HEK293 (cell line): ENCODE measurements around the gene RFXAP.
A peak's percentile ranks its signal among the peaks of the same experiment; 100 is the strongest.

Experiments used
- CTCF ChIA-PET: fragments of 350-600 bp; formaldehyde crosslinking; extraction: SDS; loops from one replicate; lab custom pipeline; 2021; ENCODE audit warnings: antibody characterized with exemption; lab: Yijun Ruan, JAX
- POLR2A ChIA-PET: fragments of 300-600 bp; formaldehyde crosslinking; extraction: SDS; loops from one replicate; lab custom pipeline; 2020; ENCODE audit warnings: antibody characterized with exemption, inconsistent platforms; lab: Yijun Ruan, JAX
- H3K27ac ChIP-seq: fragments of 200-500 bp; sonication (Bioruptor generic); 2 replicates; pipeline ENCODE4 v1.5.1; 2014; ENCODE audit warnings: low read depth, low read length, control low read depth, inconsistent platforms; ENCODE audit errors: extremely low read depth
- H3K36me3 ChIP-seq, 2 experiments: fragments of 200-500 bp in 1 of 2; sonication (Bioruptor generic) in 1 of 2; 1 replicate in 1 of 2; 2 replicates in 1 of 2; pipeline ENCODE4 v1.5.1; 2014 to 2017; ENCODE audit warnings: inconsistent platforms in 2 of 2, low read length in 2 of 2; ENCODE audit not compliant: control insufficient read depth in 2 of 2, insufficient read depth in 1 of 2
- H3K4me1 ChIP-seq: fragments of 200-500 bp; sonication (Bioruptor generic); 2 replicates; pipeline ENCODE4 v1.5.1; 2014; ENCODE audit warnings: mild to moderate bottlenecking, low read length, inconsistent platforms; ENCODE audit not compliant: control insufficient read depth, insufficient read depth
- H3K4me3 ChIP-seq: 2 replicates; pipeline ENCODE4 v1.5.1; 2011; ENCODE audit warnings: low read depth, mild to moderate bottlenecking, control low read depth, low read length, moderate library complexity
- H3K9me3 ChIP-seq: fragments of 200-500 bp; sonication (Bioruptor generic); 2 replicates; pipeline ENCODE4 v1.5.1; 2014; ENCODE audit warnings: low read depth, low read length, inconsistent platforms; ENCODE audit not compliant: control insufficient read depth, insufficient read depth
- BCL11B ChIP-seq: fragments of 450-650 bp; formaldehyde crosslinking; IDR thresholded peaks from 2 replicates; pipeline ENCODE4 v1.5.1; 2016; ENCODE audit warnings: low read depth, missing biosample characterization, missing genetic modification characterization
- GLIS1 ChIP-seq: fragments of 450-650 bp; formaldehyde crosslinking; IDR thresholded peaks from 2 replicates; pipeline ENCODE4 v1.5.1; 2016; ENCODE audit warnings: missing biosample characterization, missing genetic modification characterization
- SETDB1 ChIP-seq: IDR thresholded peaks from one replicate; pipeline ENCODE4 v1.6.1; 2017; ENCODE audit warnings: mild to moderate bottlenecking, low read length, moderate library complexity, mixed read lengths; ENCODE audit not compliant: insufficient read length
- TRIM28 ChIP-seq: IDR thresholded peaks from 2 replicates; pipeline ENCODE4 v1.6.1; 2011; ENCODE audit warnings: low read length, control low read depth, borderline replicate concordance
- ZBTB17 ChIP-seq: fragments of 450-650 bp; formaldehyde crosslinking; IDR thresholded peaks from 2 replicates; pipeline ENCODE4 v1.5.1; 2016; ENCODE audit warnings: missing biosample characterization, missing genetic modification characterization
- ZEB2 ChIP-seq: fragments of 450-650 bp; formaldehyde crosslinking; IDR thresholded peaks from 2 replicates; pipeline ENCODE4 v1.5.1; 2016; ENCODE audit warnings: missing biosample characterization, missing genetic modification characterization
- ZFP37 ChIP-seq: fragments of 450-650 bp; formaldehyde crosslinking; IDR thresholded peaks from 2 replicates; pipeline ENCODE4 v1.5.1; 2016; ENCODE audit warnings: missing biosample characterization, missing genetic modification characterization
- ZFP69B ChIP-seq: fragments of 450-650 bp; formaldehyde crosslinking; IDR thresholded peaks from 2 replicates; pipeline ENCODE4 v1.5.1; 2016; ENCODE audit warnings: missing biosample characterization, missing genetic modification characterization
- ZNF2 ChIP-seq: fragments of 450-650 bp; formaldehyde crosslinking; IDR thresholded peaks from 2 replicates; pipeline ENCODE4 v1.5.1; 2016; ENCODE audit warnings: missing biosample characterization, missing genetic modification characterization
- ZNF335 ChIP-seq: fragments of 450-650 bp; formaldehyde crosslinking; conservative IDR thresholded peaks from 2 replicates; pipeline ENCODE4 v1.5.1; 2016; ENCODE audit warnings: missing biosample characterization, missing genetic modification characterization
- ZNF341 ChIP-seq: fragments of 450-650 bp; formaldehyde crosslinking; IDR thresholded peaks from 2 replicates; pipeline ENCODE4; 2016; ENCODE audit warnings: low read depth, missing biosample characterization, missing genetic modification characterization
- ZNF600 ChIP-seq: fragments of 450-650 bp; formaldehyde crosslinking; IDR thresholded peaks from 2 replicates; pipeline ENCODE4 v1.5.1; 2016; ENCODE audit warnings: missing biosample characterization, missing genetic modification characterization
- ZNF621 ChIP-seq: fragments of 450-650 bp; formaldehyde crosslinking; IDR thresholded peaks from 2 replicates; pipeline ENCODE4 v1.5.1; 2017; ENCODE audit warnings: missing biosample characterization, missing genetic modification characterization
- ZNF660 ChIP-seq: fragments of 450-650 bp; IDR thresholded peaks from 2 replicates; pipeline ENCODE4 v1.5.1; 2018; ENCODE audit warnings: missing biosample characterization, mild to moderate bottlenecking, missing genetic modification characterization
- ZSCAN16 ChIP-seq: fragments of 450-650 bp; formaldehyde crosslinking; IDR thresholded peaks from 2 replicates; pipeline ENCODE4 v1.5.1; 2016; ENCODE audit warnings: missing biosample characterization, missing genetic modification characterization
- ZSCAN23 ChIP-seq: fragments of 450-650 bp; formaldehyde crosslinking; IDR thresholded peaks from 2 replicates; pipeline ENCODE4 v1.5.1; 2016; ENCODE audit warnings: missing biosample characterization, missing genetic modification characterization
- TF ChIP-seq, protein P1 (sequence below): fragments of 450-650 bp; formaldehyde crosslinking; IDR thresholded peaks from 2 replicates; pipeline ENCODE4 v1.5.1; 2016; ENCODE audit warnings: missing biosample characterization, missing genetic modification characterization
- TF ChIP-seq, protein P2 (sequence below): fragments of 450-650 bp; formaldehyde crosslinking; IDR thresholded peaks from 2 replicates; pipeline ENCODE4 v1.5.1; 2016; ENCODE audit warnings: missing biosample characterization, missing genetic modification characterization
- TF ChIP-seq, protein P3 (sequence below): fragments of 450-650 bp; formaldehyde crosslinking; IDR thresholded peaks from 2 replicates; pipeline ENCODE4 v1.5.1; 2016; ENCODE audit warnings: missing biosample characterization, missing genetic modification characterization
- TF ChIP-seq, protein P4 (sequence below): fragments of 450-650 bp; formaldehyde crosslinking; IDR thresholded peaks from 2 replicates; pipeline ENCODE4 v1.5.1; 2016; ENCODE audit warnings: missing biosample characterization, missing genetic modification characterization
- TF ChIP-seq, protein P5 (sequence below): fragments of 450-650 bp; formaldehyde crosslinking; IDR thresholded peaks from 2 replicates; pipeline ENCODE4 v1.5.1; 2016; ENCODE audit warnings: missing biosample characterization, missing genetic modification characterization

The RFXAP gene

DNA sequence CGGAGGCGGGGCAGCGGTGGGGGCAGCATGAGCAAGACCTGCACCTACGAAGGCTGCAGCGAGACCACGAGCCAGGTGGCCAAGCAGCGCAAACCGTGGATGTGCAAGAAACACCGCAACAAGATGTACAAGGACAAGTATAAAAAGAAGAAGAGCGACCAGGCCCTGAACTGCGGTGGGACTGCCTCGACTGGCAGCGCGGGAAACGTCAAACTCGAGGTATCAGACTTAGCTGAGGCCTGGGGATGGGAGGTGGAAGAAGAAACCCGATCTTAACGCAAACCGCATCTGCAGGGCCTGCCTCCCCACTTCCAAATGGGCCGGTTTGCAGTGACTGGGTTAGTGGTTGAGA is 693 bp downstream of the RFXAP start:
- Histone ChIP-seq H3K9me3 (no peaks in the 10 kb centered on the region), H3K27ac (peak overlapping the region; percentile 85; the same call in 1 of the 2 replicates), H3K36me3 (peaks cover 0 to 3% of the 10 kb centered on the region in 2 experiments; a peak in 2 of 3 replicates), H3K4me1 (peaks cover 8% of the 10 kb centered on the region), H3K4me3 (peak overlapping the region; percentile 73)
- ChIA-PET CTCF (no interaction called here), POLR2A (no interaction called here)
- no peak for TF ChIP-seq ZFP37 (tag by site-specific recombination)
- TF ChIP-seq ZEB2 (tag by site-specific recombination) = 0 out of 2 replicates have a peak, but pooled peaks have one; percentile 10
- TF ChIP-seq BCL11B = no peak
- 0 out of 2 replicates have a peak, but pooled peaks have one; percentile 1 for TF ChIP-seq ZSCAN23 (tag by site-specific recombination)
- TF ChIP-seq ZNF2 = no peak
- TF ChIP-seq ZBTB17 (tag by site-specific recombination) = peak; percentile 95
- TF ChIP-seq, protein P1, sequence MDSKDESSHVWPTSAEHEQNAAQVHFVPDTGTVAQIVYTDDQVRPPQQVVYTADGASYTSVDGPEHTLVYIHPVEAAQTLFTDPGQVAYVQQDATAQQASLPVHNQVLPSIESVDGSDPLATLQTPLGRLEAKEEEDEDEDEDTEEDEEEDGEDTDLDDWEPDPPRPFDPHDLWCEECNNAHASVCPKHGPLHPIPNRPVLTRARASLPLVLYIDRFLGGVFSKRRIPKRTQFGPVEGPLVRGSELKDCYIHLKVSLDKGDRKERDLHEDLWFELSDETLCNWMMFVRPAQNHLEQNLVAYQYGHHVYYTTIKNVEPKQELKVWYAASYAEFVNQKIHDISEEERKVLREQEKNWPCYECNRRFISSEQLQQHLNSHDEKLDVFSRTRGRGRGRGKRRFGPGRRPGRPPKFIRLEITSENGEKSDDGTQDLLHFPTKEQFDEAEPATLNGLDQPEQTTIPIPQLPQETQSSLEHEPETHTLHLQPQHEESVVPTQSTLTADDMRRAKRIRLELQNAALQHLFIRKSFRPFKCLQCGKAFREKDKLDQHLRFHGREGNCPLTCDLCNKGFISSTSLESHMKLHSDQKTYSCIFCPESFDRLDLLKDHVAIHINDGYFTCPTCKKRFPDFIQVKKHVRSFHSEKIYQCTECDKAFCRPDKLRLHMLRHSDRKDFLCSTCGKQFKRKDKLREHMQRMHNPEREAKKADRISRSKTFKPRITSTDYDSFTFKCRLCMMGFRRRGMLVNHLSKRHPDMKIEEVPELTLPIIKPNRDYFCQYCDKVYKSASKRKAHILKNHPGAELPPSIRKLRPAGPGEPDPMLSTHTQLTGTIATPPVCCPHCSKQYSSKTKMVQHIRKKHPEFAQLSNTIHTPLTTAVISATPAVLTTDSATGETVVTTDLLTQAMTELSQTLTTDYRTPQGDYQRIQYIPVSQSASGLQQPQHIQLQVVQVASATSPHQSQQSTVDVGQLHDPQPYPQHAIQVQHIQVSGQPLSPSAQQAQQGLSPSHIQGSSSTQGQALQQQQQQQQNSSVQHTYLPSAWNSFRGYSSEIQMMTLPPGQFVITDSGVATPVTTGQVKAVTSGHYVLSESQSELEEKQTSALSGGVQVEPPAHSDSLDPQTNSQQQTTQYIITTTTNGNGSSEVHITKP (tag by site-specific recombination) = peak; percentile 26; the same call in 1 of the 2 replicates
- no peak for TF ChIP-seq TRIM28
- TF ChIP-seq ZNF341 (tag by site-specific recombination) = 0 out of 2 replicates have a peak, but pooled peaks have one; percentile 24
- peak; percentile 33; the same call in 1 of the 2 replicates for TF ChIP-seq ZNF600 (tag by site-specific recombination)
- TF ChIP-seq GLIS1 = 0 out of 2 replicates have a peak, but pooled peaks have one; percentile 6
- TF ChIP-seq ZNF335 (tag by site-specific recombination) = peak; percentile 56
- TF ChIP-seq, protein P2, sequence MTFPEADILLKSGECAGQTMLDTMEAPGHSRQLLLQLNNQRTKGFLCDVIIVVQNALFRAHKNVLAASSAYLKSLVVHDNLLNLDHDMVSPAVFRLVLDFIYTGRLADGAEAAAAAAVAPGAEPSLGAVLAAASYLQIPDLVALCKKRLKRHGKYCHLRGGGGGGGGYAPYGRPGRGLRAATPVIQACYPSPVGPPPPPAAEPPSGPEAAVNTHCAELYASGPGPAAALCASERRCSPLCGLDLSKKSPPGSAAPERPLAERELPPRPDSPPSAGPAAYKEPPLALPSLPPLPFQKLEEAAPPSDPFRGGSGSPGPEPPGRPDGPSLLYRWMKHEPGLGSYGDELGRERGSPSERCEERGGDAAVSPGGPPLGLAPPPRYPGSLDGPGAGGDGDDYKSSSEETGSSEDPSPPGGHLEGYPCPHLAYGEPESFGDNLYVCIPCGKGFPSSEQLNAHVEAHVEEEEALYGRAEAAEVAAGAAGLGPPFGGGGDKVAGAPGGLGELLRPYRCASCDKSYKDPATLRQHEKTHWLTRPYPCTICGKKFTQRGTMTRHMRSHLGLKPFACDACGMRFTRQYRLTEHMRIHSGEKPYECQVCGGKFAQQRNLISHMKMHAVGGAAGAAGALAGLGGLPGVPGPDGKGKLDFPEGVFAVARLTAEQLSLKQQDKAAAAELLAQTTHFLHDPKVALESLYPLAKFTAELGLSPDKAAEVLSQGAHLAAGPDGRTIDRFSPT (tag by site-specific recombination) = peak; percentile 7; the same call in 1 of the 2 replicates
- TF ChIP-seq, protein P3, sequence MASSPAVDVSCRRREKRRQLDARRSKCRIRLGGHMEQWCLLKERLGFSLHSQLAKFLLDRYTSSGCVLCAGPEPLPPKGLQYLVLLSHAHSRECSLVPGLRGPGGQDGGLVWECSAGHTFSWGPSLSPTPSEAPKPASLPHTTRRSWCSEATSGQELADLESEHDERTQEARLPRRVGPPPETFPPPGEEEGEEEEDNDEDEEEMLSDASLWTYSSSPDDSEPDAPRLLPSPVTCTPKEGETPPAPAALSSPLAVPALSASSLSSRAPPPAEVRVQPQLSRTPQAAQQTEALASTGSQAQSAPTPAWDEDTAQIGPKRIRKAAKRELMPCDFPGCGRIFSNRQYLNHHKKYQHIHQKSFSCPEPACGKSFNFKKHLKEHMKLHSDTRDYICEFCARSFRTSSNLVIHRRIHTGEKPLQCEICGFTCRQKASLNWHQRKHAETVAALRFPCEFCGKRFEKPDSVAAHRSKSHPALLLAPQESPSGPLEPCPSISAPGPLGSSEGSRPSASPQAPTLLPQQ = peak; percentile 46
- TF ChIP-seq, protein P4, sequence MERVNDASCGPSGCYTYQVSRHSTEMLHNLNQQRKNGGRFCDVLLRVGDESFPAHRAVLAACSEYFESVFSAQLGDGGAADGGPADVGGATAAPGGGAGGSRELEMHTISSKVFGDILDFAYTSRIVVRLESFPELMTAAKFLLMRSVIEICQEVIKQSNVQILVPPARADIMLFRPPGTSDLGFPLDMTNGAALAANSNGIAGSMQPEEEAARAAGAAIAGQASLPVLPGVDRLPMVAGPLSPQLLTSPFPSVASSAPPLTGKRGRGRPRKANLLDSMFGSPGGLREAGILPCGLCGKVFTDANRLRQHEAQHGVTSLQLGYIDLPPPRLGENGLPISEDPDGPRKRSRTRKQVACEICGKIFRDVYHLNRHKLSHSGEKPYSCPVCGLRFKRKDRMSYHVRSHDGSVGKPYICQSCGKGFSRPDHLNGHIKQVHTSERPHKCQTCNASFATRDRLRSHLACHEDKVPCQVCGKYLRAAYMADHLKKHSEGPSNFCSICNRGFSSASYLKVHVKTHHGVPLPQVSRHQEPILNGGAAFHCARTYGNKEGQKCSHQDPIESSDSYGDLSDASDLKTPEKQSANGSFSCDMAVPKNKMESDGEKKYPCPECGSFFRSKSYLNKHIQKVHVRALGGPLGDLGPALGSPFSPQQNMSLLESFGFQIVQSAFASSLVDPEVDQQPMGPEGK = peak; percentile 25; the same call in 1 of the 2 replicates
- 0 out of 2 replicates have a peak, but pooled peaks have one; percentile 20 for TF ChIP-seq ZFP69B (tag by site-specific recombination)

DNA sequence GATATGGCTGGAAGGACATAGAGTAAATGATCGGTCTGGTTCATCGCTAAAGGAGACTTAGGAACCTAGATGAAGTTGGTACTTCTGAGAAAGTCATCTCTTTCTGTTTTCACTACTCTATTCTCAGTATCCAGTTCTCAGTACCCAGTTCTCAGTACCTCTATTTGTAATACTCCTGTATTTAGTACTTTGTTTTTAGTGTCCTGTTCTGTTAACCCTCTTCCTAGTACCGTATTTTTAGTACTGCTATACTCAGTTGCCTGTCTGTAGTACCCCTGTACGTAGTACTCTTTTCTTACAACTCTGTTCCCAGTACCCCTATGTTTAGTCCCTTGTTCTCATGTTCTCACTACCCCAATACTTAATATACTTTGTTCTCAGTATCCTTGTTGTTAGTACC is 1.2 kb downstream of the RFXAP start:
- CTCF ChIA-PET = no interaction called here
- no peak overlapping the region; the same call in 1 of the 2 replicates for H3K27ac ChIP-seq
- POLR2A ChIA-PET = no interaction called here
- H3K4me1 ChIP-seq = peaks cover 7% of the 10 kb centered on the region
- no peaks in the 10 kb centered on the region for H3K9me3 ChIP-seq
- H3K36me3 ChIP-seq = peaks cover 0 to 6% of the 10 kb centered on the region in 2 experiments; a peak in 2 of 3 replicates
- TF ChIP-seq ZNF621 (tag by site-specific recombination) (no peak), ZSCAN16 (tag by site-specific recombination) (peak; percentile 81), SETDB1 (no peak), ZFP37 (tag by site-specific recombination) (0 out of 2 replicates have a peak, but pooled peaks have one; percentile 15), ZNF660 (tag by site-specific recombination) (no peak)
- TF ChIP-seq, protein P5, sequence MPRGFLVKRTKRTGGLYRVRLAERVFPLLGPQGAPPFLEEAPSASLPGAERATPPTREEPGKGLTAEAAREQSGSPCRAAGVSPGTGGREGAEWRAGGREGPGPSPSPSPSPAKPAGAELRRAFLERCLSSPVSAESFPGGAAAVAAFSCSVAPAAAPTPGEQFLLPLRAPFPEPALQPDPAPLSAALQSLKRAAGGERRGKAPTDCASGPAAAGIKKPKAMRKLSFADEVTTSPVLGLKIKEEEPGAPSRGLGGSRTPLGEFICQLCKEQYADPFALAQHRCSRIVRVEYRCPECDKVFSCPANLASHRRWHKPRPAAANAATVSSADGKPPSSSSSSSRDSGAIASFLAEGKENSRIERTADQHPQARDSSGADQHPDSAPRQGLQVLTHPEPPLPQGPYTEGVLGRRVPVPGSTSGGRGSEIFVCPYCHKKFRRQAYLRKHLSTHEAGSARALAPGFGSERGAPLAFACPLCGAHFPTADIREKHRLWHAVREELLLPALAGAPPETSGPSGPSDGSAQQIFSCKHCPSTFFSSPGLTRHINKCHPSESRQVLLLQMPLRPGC = no peak
- H3K4me3 ChIP-seq = peak overlapping the region; percentile 73
